GM06990 (cell line): ENCODE measurements around the gene GNAQ.

ENCODE experiments used
- DNase-seq: peaks from one replicate; pipeline ENCODE4 v3.0.0-alpha.2; 2011; ENCODE audit not compliant: insufficient read length; ENCODE audit errors: extremely low read depth
- H3K27me3 ChIP-seq: replicated peaks from 2 replicates; pipeline ENCODE4 v1.6.0; 2011; ENCODE audit warnings: low read length; ENCODE audit not compliant: control insufficient read depth, insufficient read depth
- H3K36me3 ChIP-seq: 2 replicates; pipeline ENCODE4 v1.5.1; 2011; ENCODE audit warnings: low read length; ENCODE audit not compliant: control insufficient read depth, insufficient read depth
- H3K4me3 ChIP-seq: replicated peaks from 2 replicates; pipeline ENCODE4 v1.5.1; 2011; ENCODE audit warnings: low read depth, mild to moderate bottlenecking, control low read depth, low read length
- CTCF ChIP-seq: IDR thresholded peaks from 2 replicates; pipeline ENCODE4 v1.5.1; 2011; ENCODE audit warnings: low read length, control low read depth, mild to moderate bottlenecking, inconsistent platforms; ENCODE audit not compliant: insufficient read depth, poor library complexity, severe bottlenecking

The GNAQ gene

DNA sequence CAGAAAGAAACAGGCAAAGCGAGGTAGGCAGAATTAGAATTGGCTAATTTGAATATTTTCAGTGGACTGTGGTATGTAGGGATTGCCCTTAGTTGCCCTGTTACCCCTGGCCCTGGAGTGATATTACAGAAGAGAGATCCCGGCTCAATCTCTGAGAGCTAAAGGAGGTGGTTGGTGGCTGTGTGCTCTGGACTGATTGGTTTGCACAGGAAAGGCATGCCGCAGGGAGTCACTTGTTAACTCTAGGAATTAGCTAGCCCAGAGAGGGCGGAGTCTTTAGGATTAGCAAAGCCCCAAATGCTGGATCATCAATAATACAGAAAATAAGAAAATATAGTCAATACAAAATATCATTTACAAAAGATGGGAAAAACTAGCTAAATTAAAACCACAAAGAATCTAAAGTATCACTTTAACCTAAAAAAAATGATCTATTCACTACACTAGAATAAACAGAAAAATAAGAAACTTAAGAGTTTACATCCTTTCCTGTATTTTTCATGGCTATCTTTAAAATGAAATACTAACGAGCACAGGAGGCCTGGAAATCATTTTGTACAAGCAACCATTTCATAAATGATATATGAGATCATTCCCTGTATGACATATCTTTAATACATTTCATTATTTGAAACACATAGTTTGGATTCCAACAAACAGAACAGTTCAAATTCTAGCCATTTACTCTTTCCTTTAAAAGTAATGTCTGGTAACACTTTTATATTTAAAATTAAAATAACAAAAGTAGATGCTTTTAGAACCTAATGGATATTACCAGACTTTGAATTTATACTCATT, 71.1 kb downstream of the GNAQ start:
- Histone ChIP-seq H3K27me3 (no peaks in the 10 kb centered on the region; the same call in 1 of the 2 replicates), H3K36me3 (no peaks in the 10 kb centered on the region), H3K4me3 (no peak overlapping the region)
- DNase-seq, result no peak
- no peak for TF ChIP-seq CTCF

GRCh38 chr9:77959803-77960202, 71.8 kb downstream of the GNAQ start:
- Histone ChIP-seq H3K27me3 (no peaks in the 10 kb centered on the region; the same call in 1 of the 2 replicates), H3K36me3 (no peaks in the 10 kb centered on the region), H3K4me3 (no peak overlapping the region)
- no peak for TF ChIP-seq CTCF
- no peak for DNase-seq

GRCh38 chr9:77957652-77958051, 74.0 kb downstream of the GNAQ start:
- DNase-seq, result no peak
- no peak for TF ChIP-seq CTCF
- Histone ChIP-seq H3K27me3 (no peaks in the 10 kb centered on the region; the same call in 1 of the 2 replicates), H3K4me3 (no peak overlapping the region), H3K36me3 (no peaks in the 10 kb centered on the region)

GRCh38 chr9:77956555-77956954, 75.1 kb downstream of the GNAQ start:
- no peaks in the 10 kb centered on the region for H3K36me3 ChIP-seq
- no peaks in the 10 kb centered on the region; the same call in 1 of the 2 replicates for H3K27me3 ChIP-seq
- DNase-seq, result no peak
- no peak for TF ChIP-seq CTCF
- H3K4me3 ChIP-seq, result no peak overlapping the region

DNA sequence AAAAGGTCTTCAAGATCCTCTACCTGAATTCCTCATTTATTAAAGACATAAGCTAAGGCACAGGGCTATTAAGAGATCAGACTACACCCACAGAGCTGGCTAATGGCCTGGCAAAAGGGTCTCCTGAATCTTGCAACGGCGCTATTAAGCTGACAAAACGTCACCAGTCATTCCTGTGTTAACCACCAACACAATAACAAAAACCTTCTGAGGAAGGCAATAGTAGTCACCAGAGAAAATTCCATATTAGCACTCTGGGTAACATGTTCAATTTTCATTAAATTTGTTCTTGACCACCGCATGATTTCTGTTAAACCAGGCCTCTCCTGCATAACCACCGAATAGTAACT, 77.0 kb downstream of the GNAQ start:
- no peak overlapping the region for H3K4me3 ChIP-seq
- TF ChIP-seq CTCF, result no peak
- no peaks in the 10 kb centered on the region for H3K36me3 ChIP-seq
- no peak for DNase-seq
- no peaks in the 10 kb centered on the region; the same call in 1 of the 2 replicates for H3K27me3 ChIP-seq
